ENCODE measurements around the gene OR8B3.

Gene OR8B3

GRCh38 chr11:124380585-124380984, 18.2 kb downstream of the OR8B3 start:
- in situ Hi-C loops (cut with MboI; ENCODE audit: low sequenced_read_pairs) = no loop called here

GRCh38 chr11:124376280-124376679, 22.5 kb downstream of the OR8B3 start:
- in situ Hi-C loops (cut with MboI; ENCODE audit: low sequenced_read_pairs) = no loop called here

DNA sequence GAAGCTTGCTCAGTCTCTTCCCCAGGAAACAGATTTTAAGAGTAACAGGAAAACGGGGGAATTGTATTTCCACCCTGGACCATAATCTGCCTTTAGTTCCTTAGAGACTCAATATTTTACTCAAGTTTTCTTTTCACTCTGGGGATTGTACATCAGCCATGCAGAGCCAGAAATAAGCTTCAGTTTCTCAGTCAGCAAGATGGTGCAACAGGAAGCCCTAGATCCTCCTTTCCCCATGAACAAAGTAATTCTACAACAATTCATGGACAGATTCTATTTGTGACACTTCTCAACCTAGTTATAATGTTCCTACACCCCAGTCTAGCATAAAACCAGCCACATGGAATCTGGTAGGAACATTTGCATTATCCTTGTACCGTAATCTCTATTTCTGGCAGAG, 39.3 kb downstream of the OR8B3 start:
- in situ Hi-C loops (cut with MboI; ENCODE audit: low sequenced_read_pairs) = no loop called here

DNA sequence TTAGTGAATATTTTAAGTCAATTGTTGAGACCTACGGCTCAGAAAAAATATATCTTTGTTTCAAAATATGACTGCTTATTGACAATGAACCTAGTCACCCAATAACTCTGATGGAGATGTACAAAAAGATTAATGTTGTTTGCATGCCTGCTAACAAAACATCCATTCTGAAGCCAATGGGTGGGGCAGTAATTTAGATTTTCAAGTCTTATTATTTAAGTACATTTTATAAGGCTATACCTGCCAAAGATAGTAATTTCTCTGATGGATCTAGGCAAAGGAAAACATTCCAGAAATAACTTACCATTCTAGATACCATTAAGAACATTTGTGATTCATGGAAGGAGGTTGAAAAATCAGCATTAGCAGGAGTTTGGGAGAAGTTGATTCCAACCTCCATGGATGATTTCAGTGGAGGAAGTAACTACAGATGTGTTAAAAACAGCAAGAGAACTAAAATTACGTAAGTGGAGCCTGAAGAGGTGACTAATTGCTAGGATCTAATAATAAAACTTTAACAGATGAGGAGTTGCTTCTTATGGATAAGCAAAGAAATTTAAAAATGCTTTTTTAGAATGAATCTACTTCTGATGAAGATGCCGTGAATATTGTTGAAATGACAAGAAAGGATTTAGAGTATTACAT, 52.4 kb downstream of the OR8B3 start:
- in situ Hi-C loops (cut with MboI; ENCODE audit: low sequenced_read_pairs) = no loop called here
